ENCODE measurements around the gene NDUFA11.

The NDUFA11 gene

GRCh38 chr19:5932146-5932545 lies 28.6 kb upstream of the NDUFA11 start:
- DNase-seq, result no peak

GRCh38 chr19:5931251-5931650 lies 27.7 kb upstream of the NDUFA11 start:
- DNase-seq, result no peak

- no peak for DNase-seq
Measured at GRCh38 chr19:5929625-5930024, 26.0 kb upstream of the NDUFA11 start.

- no peak for DNase-seq
Measured at GRCh38 chr19:5929179-5929578, 25.6 kb upstream of the NDUFA11 start.

GRCh38 chr19:5927441-5927821 lies 23.8 kb upstream of the NDUFA11 start:
- DNase-seq, result no peak

GRCh38 chr19:5926641-5927440 lies 23.3 kb upstream of the NDUFA11 start:
- no peak for DNase-seq

- no peak for DNase-seq
Measured at GRCh38 chr19:5925830-5926427, 22.3 kb upstream of the NDUFA11 start.

- DNase-seq, result no peak
Measured at GRCh38 chr19:5923356-5923755, 19.8 kb upstream of the NDUFA11 start.

- DNase-seq, result no peak
Measured at GRCh38 chr19:5922161-5922545, 18.6 kb upstream of the NDUFA11 start.

- DNase-seq, result no peak
Measured at GRCh38 chr19:5921516-5922160, 18.0 kb upstream of the NDUFA11 start.

- DNase-seq, result no peak
Measured at GRCh38 chr19:5918463-5919079, 15.0 kb upstream of the NDUFA11 start.

GRCh38 chr19:5917431-5918107 lies 14.0 kb upstream of the NDUFA11 start:
- DNase-seq, result no peak

GRCh38 chr19:5916181-5916708 lies 12.7 kb upstream of the NDUFA11 start:
- no peak for DNase-seq

- DNase-seq, result no peak
Measured at GRCh38 chr19:5915782-5916165, 12.2 kb upstream of the NDUFA11 start.

GRCh38 chr19:5914946-5915781 lies 11.6 kb upstream of the NDUFA11 start:
- no peak for DNase-seq

GRCh38 chr19:5914358-5914774 lies 10.8 kb upstream of the NDUFA11 start:
- DNase-seq, result no peak

GRCh38 chr19:5913739-5914357 lies 10.3 kb upstream of the NDUFA11 start, which contains the start of gene CAPS:
Gene CAPS (plus strand): TSS chr19:5914254. CDS start chr19:5914407, 153 bp downstream.
- no peak for DNase-seq

GRCh38 chr19:5911366-5911765 lies 7.8 kb upstream of the NDUFA11 start:
- DNase-seq, result no peak

- no peak for DNase-seq
Measured at GRCh38 chr19:5910638-5910907, 7.0 kb upstream of the NDUFA11 start.

- DNase-seq, result no peak
Measured at GRCh38 chr19:5908773-5909442, 5.3 kb upstream of the NDUFA11 start.

GRCh38 chr19:5907241-5907640 lies 3.7 kb upstream of the NDUFA11 start:
- DNase-seq, result no peak
